ENCODE results near the gene CUL4B.

DNA sequence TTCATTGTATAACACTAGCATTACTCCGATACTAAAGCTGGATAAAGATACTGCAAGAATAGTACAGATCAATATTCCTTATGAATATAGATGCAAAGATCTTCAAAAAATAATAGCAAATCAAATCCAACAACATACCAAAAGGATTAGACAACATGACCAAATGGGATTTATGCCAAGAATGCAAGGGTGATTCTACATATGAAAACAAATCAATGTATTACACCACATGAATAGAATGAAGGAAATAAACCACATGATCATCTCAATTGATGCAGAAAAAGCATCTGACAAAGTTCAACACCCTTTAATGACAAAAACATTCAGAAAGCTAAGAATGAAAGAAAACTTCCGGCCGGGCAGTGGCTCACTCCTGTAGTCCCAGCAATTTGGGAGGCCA, 42.8 kb downstream of the CUL4B start:
- TF ChIP-seq, protein P1, sequence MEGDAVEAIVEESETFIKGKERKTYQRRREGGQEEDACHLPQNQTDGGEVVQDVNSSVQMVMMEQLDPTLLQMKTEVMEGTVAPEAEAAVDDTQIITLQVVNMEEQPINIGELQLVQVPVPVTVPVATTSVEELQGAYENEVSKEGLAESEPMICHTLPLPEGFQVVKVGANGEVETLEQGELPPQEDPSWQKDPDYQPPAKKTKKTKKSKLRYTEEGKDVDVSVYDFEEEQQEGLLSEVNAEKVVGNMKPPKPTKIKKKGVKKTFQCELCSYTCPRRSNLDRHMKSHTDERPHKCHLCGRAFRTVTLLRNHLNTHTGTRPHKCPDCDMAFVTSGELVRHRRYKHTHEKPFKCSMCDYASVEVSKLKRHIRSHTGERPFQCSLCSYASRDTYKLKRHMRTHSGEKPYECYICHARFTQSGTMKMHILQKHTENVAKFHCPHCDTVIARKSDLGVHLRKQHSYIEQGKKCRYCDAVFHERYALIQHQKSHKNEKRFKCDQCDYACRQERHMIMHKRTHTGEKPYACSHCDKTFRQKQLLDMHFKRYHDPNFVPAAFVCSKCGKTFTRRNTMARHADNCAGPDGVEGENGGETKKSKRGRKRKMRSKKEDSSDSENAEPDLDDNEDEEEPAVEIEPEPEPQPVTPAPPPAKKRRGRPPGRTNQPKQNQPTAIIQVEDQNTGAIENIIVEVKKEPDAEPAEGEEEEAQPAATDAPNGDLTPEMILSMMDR (IDR thresholded peaks at IDR 0.05; ENCODE audit: low read depth, low read length): no peak
- TF ChIP-seq MYC (IDR thresholded peaks at IDR 0.05; ENCODE audit: low read depth, low read length): no peak

Data from NB4 (cell line).